Endothelial cell of umbilical vein (primary cell): ENCODE data around the gene SYCP3.

Source experiments
- MYC ChIP-seq: IDR thresholded peaks from one replicate; pipeline ENCODE4 v1.6.1; 2011; ENCODE audit warnings: mild to moderate bottlenecking, low read depth, low read length
- POLR2AphosphoS5 ChIP-seq: IDR thresholded peaks from 2 replicates; pipeline ENCODE4 v1.6.1; 2012; ENCODE audit warnings: low read depth, mild to moderate bottlenecking, control low read depth, low read length, moderate library complexity; ENCODE audit not compliant: insufficient read depth
- TF ChIP-seq, protein P1 (sequence below), 2 donors: IDR thresholded peaks; 1 replicate in 1 of 2; 2 replicates in 1 of 2; pipeline ENCODE4 v1.5.1; 2011; ENCODE audit warnings: low read length in 2 of 2, mild to moderate bottlenecking in 2 of 2, moderate library complexity in 2 of 2, control low read depth in 1 of 2, inconsistent platforms in 1 of 2, low read depth in 1 of 2; ENCODE audit not compliant: insufficient read depth in 1 of 2; ENCODE audit errors: extremely low read depth in 1 of 2

DNA sequence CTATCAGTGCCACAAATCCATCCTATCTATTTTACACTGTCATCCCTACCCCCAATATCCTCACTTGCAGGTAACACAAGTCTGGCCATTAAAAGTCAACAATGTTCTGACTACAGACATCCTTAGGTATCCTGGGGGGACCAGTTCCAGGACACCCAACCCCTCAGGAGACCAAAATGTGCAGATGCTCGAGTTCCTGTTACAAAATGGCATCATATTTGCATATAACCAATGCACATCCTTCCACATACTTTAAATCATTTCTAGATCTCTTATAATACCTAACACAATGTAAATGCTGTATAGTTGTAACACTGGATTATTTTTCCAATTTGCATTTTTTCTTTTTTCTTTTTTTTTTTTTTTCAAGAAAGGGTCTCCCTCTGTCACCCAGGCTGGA is 6.9 kb downstream of the SYCP3 start:
- TF ChIP-seq, protein P1, sequence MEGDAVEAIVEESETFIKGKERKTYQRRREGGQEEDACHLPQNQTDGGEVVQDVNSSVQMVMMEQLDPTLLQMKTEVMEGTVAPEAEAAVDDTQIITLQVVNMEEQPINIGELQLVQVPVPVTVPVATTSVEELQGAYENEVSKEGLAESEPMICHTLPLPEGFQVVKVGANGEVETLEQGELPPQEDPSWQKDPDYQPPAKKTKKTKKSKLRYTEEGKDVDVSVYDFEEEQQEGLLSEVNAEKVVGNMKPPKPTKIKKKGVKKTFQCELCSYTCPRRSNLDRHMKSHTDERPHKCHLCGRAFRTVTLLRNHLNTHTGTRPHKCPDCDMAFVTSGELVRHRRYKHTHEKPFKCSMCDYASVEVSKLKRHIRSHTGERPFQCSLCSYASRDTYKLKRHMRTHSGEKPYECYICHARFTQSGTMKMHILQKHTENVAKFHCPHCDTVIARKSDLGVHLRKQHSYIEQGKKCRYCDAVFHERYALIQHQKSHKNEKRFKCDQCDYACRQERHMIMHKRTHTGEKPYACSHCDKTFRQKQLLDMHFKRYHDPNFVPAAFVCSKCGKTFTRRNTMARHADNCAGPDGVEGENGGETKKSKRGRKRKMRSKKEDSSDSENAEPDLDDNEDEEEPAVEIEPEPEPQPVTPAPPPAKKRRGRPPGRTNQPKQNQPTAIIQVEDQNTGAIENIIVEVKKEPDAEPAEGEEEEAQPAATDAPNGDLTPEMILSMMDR (IDR thresholded peaks at IDR 0.05; ENCODE audit: extremely low read depth in 1 of 2, insufficient read depth in 1 of 2, low read depth in 1 of 2, low read length in 2 of 2) = no peak
- TF ChIP-seq MYC (no peak), POLR2AphosphoS5 (no peak)
